ENCODE results near the gene CYSTM1.

Gene CYSTM1

GRCh38 chr5:140239939-140240700 lies 65.1 kb downstream of the CYSTM1 start:
- no peak for DNase-seq

GRCh38 chr5:140240987-140241706 lies 66.2 kb downstream of the CYSTM1 start:
- no peak for DNase-seq

- no peak for DNase-seq
Observed at GRCh38 chr5:140242099-140242498, 67.1 kb downstream of the CYSTM1 start.

- DNase-seq = no peak
Observed at GRCh38 chr5:140242890-140243585, 68.0 kb downstream of the CYSTM1 start.

- no peak for DNase-seq
Observed at GRCh38 chr5:140243706-140244250, 68.8 kb downstream of the CYSTM1 start.

GRCh38 chr5:140244525-140245025 lies 69.6 kb downstream of the CYSTM1 start:
- DNase-seq = peak; percentile 75

GRCh38 chr5:140245341-140245740 lies 70.4 kb downstream of the CYSTM1 start:
- no peak for DNase-seq

- no peak for DNase-seq
Observed at GRCh38 chr5:140245926-140246325, 70.9 kb downstream of the CYSTM1 start.

GRCh38 chr5:140246378-140247122 lies 71.6 kb downstream of the CYSTM1 start:
- no peak for DNase-seq

- DNase-seq = no peak
Observed at GRCh38 chr5:140248414-140248813, 73.4 kb downstream of the CYSTM1 start.

- DNase-seq = no peak
Observed at GRCh38 chr5:140249536-140249935, 74.5 kb downstream of the CYSTM1 start.

GRCh38 chr5:140250386-140250785 lies 75.4 kb downstream of the CYSTM1 start:
- DNase-seq = no peak

- DNase-seq = no peak
Observed at GRCh38 chr5:140251527-140251973, 76.6 kb downstream of the CYSTM1 start.

GRCh38 chr5:140252470-140253126 lies 77.6 kb downstream of the CYSTM1 start:
- no peak for DNase-seq

- DNase-seq = no peak
Observed at GRCh38 chr5:140253985-140254384, 79.0 kb downstream of the CYSTM1 start.

GRCh38 chr5:140255460-140256157 lies 80.6 kb downstream of the CYSTM1 start:
- DNase-seq = no peak

- DNase-seq = no peak
Observed at GRCh38 chr5:140256726-140257125, 81.7 kb downstream of the CYSTM1 start.

GRCh38 chr5:140258016-140258415 lies 83.0 kb downstream of the CYSTM1 start:
- no peak for DNase-seq

GRCh38 chr5:140258873-140259272 lies 83.9 kb downstream of the CYSTM1 start:
- no peak for DNase-seq

GRCh38 chr5:140259500-140259899 lies 84.5 kb downstream of the CYSTM1 start:
- DNase-seq = no peak

- DNase-seq = no peak
Observed at GRCh38 chr5:140260089-140260656, 85.2 kb downstream of the CYSTM1 start.
